Spleen (tissue), 7 donors: ENCODE results near the gene TRABD2B.

Source experiments
- POLR2AphosphoS5 ChIP-seq, 3 donors: sonication (generic); formaldehyde crosslinking; IDR thresholded peaks; one replicate each; pipeline ENCODE4 v1.5.1; 2017; ENCODE audit warnings: antibody characterized with exemption in 3 of 3
- TF ChIP-seq, protein P1 (sequence below), 11 experiments: fragments of 200-600 bp in 7 of 11; fragments of 450-650 bp in 4 of 11; sonication (generic) in 4 of 11; IDR thresholded peaks in 8 of 11; conservative IDR thresholded peaks in 3 of 11; 1 replicate in 7 of 11; 2 replicates in 4 of 11; pipeline versions ENCODE4 v1.4.0 to v1.8.0; 2016 to 2021; ENCODE audit warnings: antibody characterized with exemption in 11 of 11, inconsistent platforms in 4 of 11, mild to moderate bottlenecking in 1 of 11
- donor health status: DM: no; HTN: no; CAD: no; lungs with moderate emphysema.
- donor health status: DM: no; HTN: no; CAD: no.
- donor health status: DM: no; HTN: no; CAD: no.

DNA sequence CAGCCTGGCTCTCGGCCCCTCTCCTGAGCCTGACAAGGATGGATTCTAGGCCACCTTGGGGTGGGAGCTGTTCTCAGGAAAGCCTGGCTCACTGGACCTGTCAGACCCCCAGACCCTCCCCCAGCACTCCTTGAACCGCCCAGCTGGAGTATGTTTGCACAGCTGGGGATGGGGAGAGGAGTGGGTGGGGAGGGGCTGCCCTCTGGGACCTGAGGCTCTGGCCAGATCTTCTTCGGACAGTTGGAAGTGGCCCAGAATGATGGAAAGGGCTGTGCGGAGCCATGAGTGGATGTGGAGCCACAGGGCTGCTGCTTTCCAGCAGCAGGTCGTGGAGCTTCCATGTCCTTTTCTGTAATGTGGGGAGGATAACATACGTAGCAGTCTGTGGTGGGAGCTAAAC is 43.0 kb upstream of the TRABD2B start:
- TF ChIP-seq, protein P1, sequence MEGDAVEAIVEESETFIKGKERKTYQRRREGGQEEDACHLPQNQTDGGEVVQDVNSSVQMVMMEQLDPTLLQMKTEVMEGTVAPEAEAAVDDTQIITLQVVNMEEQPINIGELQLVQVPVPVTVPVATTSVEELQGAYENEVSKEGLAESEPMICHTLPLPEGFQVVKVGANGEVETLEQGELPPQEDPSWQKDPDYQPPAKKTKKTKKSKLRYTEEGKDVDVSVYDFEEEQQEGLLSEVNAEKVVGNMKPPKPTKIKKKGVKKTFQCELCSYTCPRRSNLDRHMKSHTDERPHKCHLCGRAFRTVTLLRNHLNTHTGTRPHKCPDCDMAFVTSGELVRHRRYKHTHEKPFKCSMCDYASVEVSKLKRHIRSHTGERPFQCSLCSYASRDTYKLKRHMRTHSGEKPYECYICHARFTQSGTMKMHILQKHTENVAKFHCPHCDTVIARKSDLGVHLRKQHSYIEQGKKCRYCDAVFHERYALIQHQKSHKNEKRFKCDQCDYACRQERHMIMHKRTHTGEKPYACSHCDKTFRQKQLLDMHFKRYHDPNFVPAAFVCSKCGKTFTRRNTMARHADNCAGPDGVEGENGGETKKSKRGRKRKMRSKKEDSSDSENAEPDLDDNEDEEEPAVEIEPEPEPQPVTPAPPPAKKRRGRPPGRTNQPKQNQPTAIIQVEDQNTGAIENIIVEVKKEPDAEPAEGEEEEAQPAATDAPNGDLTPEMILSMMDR (IDR thresholded peaks at IDR 0.05 in 8 of 11, conservative IDR thresholded peaks at IDR 0.05 in 3 of 11) = no peak
- TF ChIP-seq POLR2AphosphoS5 (IDR thresholded peaks at IDR 0.05) = no peak
